Activated effector memory CD4-positive, alpha-beta T cell treated with anti-CD3 and anti-CD28 coated beads, Interleukin-2, amount 50 U/mL, for 16 hours (primary cell): Measurements from ENCODE around the gene CAMK2B.
"Not testable (repeated sequence)": the region's sequence is repeated elsewhere in the genome, so short reads cannot be mapped to it uniquely, and the experiment has no call there.

ENCODE experiments used
- DNase-seq: peaks from one replicate; pipeline ENCODE4 v3.0.0-alpha.2; 2020

CAMK2B gene

GRCh38 chr7:44212581-44213184 is 112.7 kb downstream of the CAMK2B start:
- DNase-seq, result no peak

- DNase-seq, result no peak
Observed at GRCh38 chr7:44212018-44212417, 113.4 kb downstream of the CAMK2B start.

GRCh38 chr7:44211126-44211675 is 114.2 kb downstream of the CAMK2B start:
- DNase-seq, result no peak

GRCh38 chr7:44210107-44210506 is 115.3 kb downstream of the CAMK2B start:
- no peak for DNase-seq

- DNase-seq, result peak; percentile 19
Observed at GRCh38 chr7:44208085-44208484, 117.3 kb downstream of the CAMK2B start.

GRCh38 chr7:44206008-44206407 is 119.4 kb downstream of the CAMK2B start:
- no peak for DNase-seq

GRCh38 chr7:44201813-44202212 is 123.6 kb downstream of the CAMK2B start:
- peak; percentile 22 for DNase-seq

GRCh38 chr7:44200699-44201461 is 124.5 kb downstream of the CAMK2B start, which contains the start of gene YKT6:
TSS of gene YKT6 (plus strand) at chr7:44200978. CDS start at chr7:44201136, 158 bp downstream.
- peak; percentile 98 for DNase-seq

GRCh38 chr7:44200163-44200562 is 125.2 kb downstream of the CAMK2B start:
- DNase-seq, result not testable (repeated sequence)

GRCh38 chr7:44197474-44197873 is 127.9 kb downstream of the CAMK2B start:
- DNase-seq, result no peak

- no peak for DNase-seq
Observed at GRCh38 chr7:44196450-44196872, 128.9 kb downstream of the CAMK2B start.

- peak; percentile 10 for DNase-seq
Observed at GRCh38 chr7:44195889-44196288, 129.5 kb downstream of the CAMK2B start.

GRCh38 chr7:44194562-44195145 is 130.7 kb downstream of the CAMK2B start:
- DNase-seq, result no peak

GRCh38 chr7:44194069-44194468 is 131.3 kb downstream of the CAMK2B start:
- peak; percentile 77 for DNase-seq

- DNase-seq, result no peak
Observed at GRCh38 chr7:44193011-44193802, 132.2 kb downstream of the CAMK2B start.

GRCh38 chr7:44191171-44191570 is 134.2 kb downstream of the CAMK2B start:
- no peak for DNase-seq

- DNase-seq, result no peak
Observed at GRCh38 chr7:44189993-44190872, 135.2 kb downstream of the CAMK2B start.

GRCh38 chr7:44189286-44189992 is 136.0 kb downstream of the CAMK2B start, which contains the start of gene GCK:
TSS of gene GCK (minus strand) at chr7:44189439. CDS start at chr7:44188953, 486 bp downstream.
- DNase-seq, result no peak

- DNase-seq, result no peak
Observed at GRCh38 chr7:44188480-44189225, 136.7 kb downstream of the CAMK2B start.
